Endodermal cell (in vitro differentiated cells): ENCODE measurements around the gene USP13. TPM values are rescaled to one million over a fixed set of nuclear protein-coding genes. Genes with fewer than 3 reads are reported as not detected.

Source experiments
- DNase-seq: peaks from one replicate; pipeline ENCODE4 v3.0.0-alpha.2; 2017
- H3K27ac ChIP-seq: 2 replicates; pipeline ENCODE4 v1.5.1; 2013; ENCODE audit warnings: mild to moderate bottlenecking, low read depth, low read length, moderate library complexity
- H3K27me3 ChIP-seq: 2 replicates; pipeline ENCODE4 v1.6.1; 2013; ENCODE audit warnings: mild to moderate bottlenecking, low read length, moderate library complexity; ENCODE audit not compliant: insufficient read depth, control insufficient read depth, poor library complexity, severe bottlenecking
- H3K36me3 ChIP-seq: 2 replicates; pipeline ENCODE4 v1.7.0; 2013; ENCODE audit warnings: mild to moderate bottlenecking, low read length, moderate library complexity; ENCODE audit not compliant: control insufficient read depth, insufficient read depth
- H3K4me1 ChIP-seq: one replicate; pipeline ENCODE4 v1.7.0; 2013; ENCODE audit warnings: low read length; ENCODE audit not compliant: control insufficient read depth, insufficient read depth
- H3K4me3 ChIP-seq: 2 replicates; pipeline ENCODE4 v1.5.1; 2013; ENCODE audit warnings: mild to moderate bottlenecking, low read length, moderate library complexity
- H3K9ac ChIP-seq: 2 replicates; pipeline ENCODE4 v1.6.1; 2013; ENCODE audit warnings: mild to moderate bottlenecking, low read length, moderate library complexity; ENCODE audit not compliant: poor library complexity, severe bottlenecking; ENCODE audit errors: extremely low read depth
- H3K9me3 ChIP-seq: 2 replicates; pipeline ENCODE4 v1.6.1; 2013; ENCODE audit warnings: mild to moderate bottlenecking, low read length, moderate library complexity; ENCODE audit not compliant: control insufficient read depth
- H3K27ac Mint-ChIP-seq: 2 replicates; pipeline ENCODE4 v1.8.0; 2020; ENCODE audit warnings: mixed read lengths
- H3K27me3 Mint-ChIP-seq: 2 replicates; pipeline ENCODE4 v1.8.0; 2021; ENCODE audit warnings: mild to moderate bottlenecking, mixed read lengths; ENCODE audit not compliant: insufficient read depth
- H3K36me3 Mint-ChIP-seq: 2 replicates; pipeline ENCODE4 v1.8.0; 2020; ENCODE audit warnings: low read depth, mixed read lengths
- H3K4me1 Mint-ChIP-seq: 2 replicates; pipeline ENCODE4 v1.8.0; 2020; ENCODE audit warnings: mixed read lengths
- H3K4me3 Mint-ChIP-seq: 2 replicates; pipeline ENCODE4 v1.8.0; 2020; ENCODE audit warnings: mild to moderate bottlenecking, moderate library complexity, mixed read lengths
- H3K9me3 Mint-ChIP-seq: 2 replicates; pipeline ENCODE4 v1.8.0; 2020; ENCODE audit warnings: mild to moderate bottlenecking, mixed read lengths
- CTCF ChIP-seq: fragments of 200-600 bp; sonication (generic); conservative IDR thresholded peaks from 2 replicates; pipeline ENCODE4 v1.5.0; 2021; ENCODE audit warnings: antibody characterized with exemption, mild to moderate bottlenecking
- WGBS, 2 experiments: methylation state at CpG; one replicate each; pipeline versions ENCODE4 v1.1.5 to v1.1.7; 2013; ENCODE audit warnings: missing lambda C conversion rate in 2 of 2, mixed read lengths in 1 of 2; ENCODE audit not compliant: insufficient coverage in 1 of 2, insufficient read length in 1 of 2; 5-methylcytosine and 5-hydroxymethylcytosine counted together
- total RNA-seq, 2 donors: library from RNA; stranded (reverse); fragmentation: NEBNext Ultra II Directional in 1 of 2; extraction: Animal tissue kit (Norgen Biotek cat#: 25700) in 1 of 2; gene quantifications; 2 replicates in 1 of 2; 3 replicates in 1 of 2; pipeline ENCODE4 v1.2.1, GENCODE V29; 2021

USP13 gene
- total RNA-seq, 2 donors from 2014 or later: 24.7 to 25.5 TPM

GRCh38 chr3:179697736-179698332 lies 45.0 kb downstream of the USP13 start:
- Histone ChIP-seq H3K9ac (no peak overlapping the region), H3K27me3 (no peaks in the 10 kb centered on the region), H3K36me3 (peaks cover 10% of the 10 kb centered on the region), H3K4me1 (no peaks in the 10 kb centered on the region), H3K9me3 (no peaks in the 10 kb centered on the region), H3K27ac (no peak overlapping the region), H3K4me3 (no peak overlapping the region)
- no peak for TF ChIP-seq CTCF
- Mint-ChIP-seq H3K4me1 (peaks cover 11% of the 10 kb centered on the region), H3K9me3 (no peaks in the 10 kb centered on the region), H3K4me3 (no peak overlapping the region), H3K27ac (no peak overlapping the region), H3K36me3 (peaks cover 21% of the 10 kb centered on the region), H3K27me3 (no peaks in the 10 kb centered on the region)
- DNase-seq: no peak
- 82 to 100% methylated on average over 2 of the region's 2 CpGs for WGBS, 2 experiments

GRCh38 chr3:179700716-179701115 lies 47.9 kb downstream of the USP13 start:
- H3K4me1 ChIP-seq: peaks cover 2% of the 10 kb centered on the region
- peaks cover 9% of the 10 kb centered on the region for H3K36me3 ChIP-seq
- H3K27ac Mint-ChIP-seq: no peak overlapping the region
- no peak overlapping the region for H3K4me3 ChIP-seq
- H3K4me3 Mint-ChIP-seq: no peak overlapping the region
- no peak overlapping the region for H3K9ac ChIP-seq
- no peak for TF ChIP-seq CTCF
- H3K9me3 Mint-ChIP-seq: no peaks in the 10 kb centered on the region
- 97 to 100% methylated on average over 3 to 4 of the region's 4 CpGs for WGBS, 2 experiments
- H3K27me3 ChIP-seq: no peaks in the 10 kb centered on the region
- DNase-seq: no peak
- H3K9me3 ChIP-seq: no peaks in the 10 kb centered on the region
- H3K27me3 Mint-ChIP-seq: no peaks in the 10 kb centered on the region
- peaks cover 11% of the 10 kb centered on the region for H3K4me1 Mint-ChIP-seq
- H3K36me3 Mint-ChIP-seq: peaks cover 14% of the 10 kb centered on the region
- H3K27ac ChIP-seq: no peak overlapping the region

GRCh38 chr3:179701176-179701827 lies 48.5 kb downstream of the USP13 start:
- H3K9ac ChIP-seq: no peak overlapping the region
- no peak overlapping the region for H3K4me3 Mint-ChIP-seq

More at GRCh38 chr3:179701176-179701827, 48.5 kb downstream of the USP13 start:
- DNase-seq: no peak
- Histone ChIP-seq H3K27me3 (no peaks in the 10 kb centered on the region), H3K36me3 (peaks cover 13% of the 10 kb centered on the region), H3K4me1 (peaks cover 2% of the 10 kb centered on the region), H3K27ac (peak overlapping the region; percentile 7), H3K9me3 (no peaks in the 10 kb centered on the region), H3K4me3 (no peak overlapping the region)
- Mint-ChIP-seq H3K27ac (no peak overlapping the region), H3K36me3 (peaks cover 14% of the 10 kb centered on the region), H3K4me1 (peaks cover 11% of the 10 kb centered on the region), H3K27me3 (no peaks in the 10 kb centered on the region), H3K9me3 (no peaks in the 10 kb centered on the region)
- 80 to 81% methylated on average over 9 to 12 of the region's 12 CpGs for WGBS, 2 experiments
- TF ChIP-seq CTCF: no peak
